Activated T-cell treated with anti-CD3 and anti-CD28 coated beads, Interleukin-2, amount 50 U/mL, for 1 hour (primary cell): ENCODE data around the gene PPOX.

Experiments used
- DNase-seq: peaks from one replicate; pipeline ENCODE4 v3.0.0-alpha.2; 2020

PPOX gene

GRCh38 chr1:161153682-161154337, 12.4 kb upstream of the PPOX start, which contains the start of gene UFC1:
Gene UFC1 (plus strand): TSS chr1:161153978. CDS start chr1:161153998, 20 bp downstream.
- DNase-seq = peak; percentile 80

DNA sequence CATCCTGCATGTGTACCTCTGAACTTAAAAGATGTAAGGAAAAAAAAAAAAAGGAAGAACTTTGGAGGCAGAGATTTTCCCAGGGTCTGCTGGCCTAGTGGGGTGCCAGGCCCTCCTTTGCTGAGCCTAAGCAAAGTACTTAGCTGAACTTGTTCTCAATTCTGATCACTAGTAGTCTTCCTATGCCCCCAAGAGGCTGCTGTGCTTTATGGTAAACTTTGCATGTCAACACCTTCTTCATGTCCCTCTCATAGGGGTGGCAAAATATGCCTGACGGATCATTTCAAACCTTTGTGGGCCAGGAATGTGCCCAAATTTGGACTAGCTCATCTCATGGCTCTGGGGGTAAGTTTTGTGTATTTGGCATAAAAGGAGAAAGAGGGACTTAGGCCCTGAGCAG, 8.4 kb upstream of the PPOX start:
- DNase-seq = no peak

- no peak for DNase-seq
Observed at GRCh38 chr1:161158316-161159010, 7.8 kb upstream of the PPOX start.

- DNase-seq = peak; percentile 93
Observed at GRCh38 chr1:161159087-161159912, 6.9 kb upstream of the PPOX start, which contains the start of gene USP21. Gene USP21 (plus strand): TSS chr1:161159500. CDS start chr1:161160641, 1,141 bp downstream.

DNA sequence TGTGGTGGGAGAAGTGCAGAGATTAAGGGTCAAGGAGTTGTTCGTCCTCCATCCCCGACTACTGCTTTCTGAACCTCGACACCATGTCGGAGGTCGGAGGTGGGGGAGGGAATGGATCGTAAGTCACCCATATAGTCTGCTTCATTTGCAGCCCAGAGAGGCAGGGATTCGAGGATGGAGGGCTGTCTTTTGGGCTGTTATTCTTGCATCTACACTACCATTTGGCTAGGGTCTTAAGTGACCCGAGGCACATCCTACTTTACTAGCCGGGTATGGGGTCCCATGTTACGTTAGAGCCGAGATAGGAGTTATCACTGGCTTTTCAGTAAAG, 6.3 kb upstream of the PPOX start:
- no peak for DNase-seq

DNA sequence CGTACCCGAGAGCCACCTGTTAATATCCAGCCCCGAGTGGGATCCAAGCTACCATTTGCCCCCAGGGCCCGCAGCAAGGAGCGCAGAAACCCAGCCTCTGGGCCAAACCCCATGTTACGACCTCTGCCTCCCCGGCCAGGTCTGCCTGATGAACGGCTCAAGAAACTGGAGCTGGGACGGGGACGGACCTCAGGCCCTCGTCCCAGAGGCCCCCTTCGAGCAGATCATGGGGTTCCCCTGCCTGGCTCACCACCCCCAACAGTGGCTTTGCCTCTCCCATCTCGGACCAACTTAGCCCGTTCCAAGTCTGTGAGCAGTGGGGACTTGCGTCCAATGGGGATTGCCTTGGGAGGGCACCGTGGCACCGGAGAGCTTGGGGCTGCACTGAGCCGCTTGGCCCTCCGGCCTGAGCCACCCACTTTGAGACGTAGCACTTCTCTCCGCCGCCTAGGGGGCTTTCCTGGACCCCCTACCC, 5.5 kb upstream of the PPOX start:
- DNase-seq = no peak

GRCh38 chr1:161161652-161162051, 4.6 kb upstream of the PPOX start:
- no peak for DNase-seq

DNA sequence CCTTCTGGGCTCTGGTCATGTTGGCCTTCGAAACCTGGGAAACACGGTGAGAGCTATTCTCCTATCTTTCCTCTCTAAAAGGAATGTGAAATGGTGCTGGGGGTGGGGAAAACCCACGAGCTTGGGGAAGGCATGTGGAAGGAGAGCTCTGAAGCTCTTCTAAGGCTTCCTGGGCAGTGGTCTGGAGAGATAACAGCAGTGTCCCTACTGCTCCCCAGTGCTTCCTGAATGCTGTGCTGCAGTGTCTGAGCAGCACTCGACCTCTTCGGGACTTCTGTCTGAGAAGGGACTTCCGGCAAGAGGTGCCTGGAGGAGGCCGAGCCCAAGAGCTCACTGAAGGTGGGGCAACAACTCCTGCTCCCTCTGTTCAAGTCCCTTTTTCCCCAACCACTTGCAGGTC, 4.2 kb upstream of the PPOX start:
- no peak for DNase-seq

- DNase-seq = no peak
Observed at GRCh38 chr1:161162806-161163205, 3.4 kb upstream of the PPOX start.

GRCh38 chr1:161163793-161164192, 2.4 kb upstream of the PPOX start:
- no peak for DNase-seq

- DNase-seq = no peak
Observed at GRCh38 chr1:161164901-161165610, 1.2 kb upstream of the PPOX start.

- no peak for DNase-seq
Observed at GRCh38 chr1:161166669-161167548, 683 bp downstream of the PPOX start.

- DNase-seq = no peak
Observed at GRCh38 chr1:161168906-161169305, 2.7 kb downstream of the PPOX start.

DNA sequence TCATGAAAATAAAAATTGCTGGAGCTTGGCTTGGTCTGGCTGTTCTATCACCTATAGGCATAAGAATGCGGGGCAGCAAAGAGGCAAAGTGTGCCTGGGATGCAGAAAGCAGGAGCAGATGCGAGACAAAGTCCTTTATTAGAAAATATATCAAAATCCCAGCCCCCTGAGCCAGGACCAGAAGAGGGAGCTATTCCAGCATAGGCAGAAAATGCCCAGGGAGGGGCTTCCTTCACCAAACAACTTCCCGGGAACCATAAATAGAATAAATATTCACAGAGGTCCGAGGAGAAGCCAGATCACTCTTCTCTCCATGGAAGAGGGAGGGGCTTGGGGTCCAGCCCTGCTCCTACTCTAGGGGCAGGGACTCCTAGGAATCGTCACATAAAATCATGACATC, 5.0 kb downstream of the PPOX start:
- no peak for DNase-seq

- DNase-seq = no peak
Observed at GRCh38 chr1:161171696-161172095, 5.5 kb downstream of the PPOX start.

- DNase-seq = no peak
Observed at GRCh38 chr1:161172349-161172748, 6.1 kb downstream of the PPOX start.

DNA sequence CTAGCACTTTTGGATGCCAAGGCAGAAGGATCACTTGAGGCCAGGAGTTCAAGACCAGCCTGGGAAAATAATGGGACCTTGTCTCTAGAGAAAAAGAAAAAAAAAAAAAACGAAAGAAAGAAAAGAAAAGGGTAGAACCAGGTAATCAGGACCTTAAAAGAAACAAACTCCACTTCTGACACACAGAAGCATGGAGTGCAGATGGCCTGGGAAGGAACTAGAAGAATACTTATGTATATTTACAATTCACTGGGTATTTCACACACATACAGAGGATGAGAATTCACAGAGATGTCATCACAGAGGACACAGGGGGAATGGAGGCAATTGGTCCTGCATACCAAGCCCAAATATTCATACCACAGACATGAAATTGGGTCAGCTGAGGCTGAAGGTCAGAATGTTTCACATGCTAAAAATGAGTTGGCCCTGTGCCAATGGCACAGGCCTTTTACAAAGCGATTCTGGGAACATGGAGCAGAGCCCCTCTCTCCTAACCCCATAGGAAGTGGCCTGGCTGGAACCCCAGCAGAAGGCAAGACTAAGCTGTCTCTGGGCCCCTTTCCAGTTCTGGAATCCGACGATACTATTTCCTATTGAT, 6.7 kb downstream of the PPOX start:
- DNase-seq = no peak

- DNase-seq = no peak
Observed at GRCh38 chr1:161173711-161174110, 7.5 kb downstream of the PPOX start.

- DNase-seq = no peak
Observed at GRCh38 chr1:161174911-161175310, 8.7 kb downstream of the PPOX start.

DNA sequence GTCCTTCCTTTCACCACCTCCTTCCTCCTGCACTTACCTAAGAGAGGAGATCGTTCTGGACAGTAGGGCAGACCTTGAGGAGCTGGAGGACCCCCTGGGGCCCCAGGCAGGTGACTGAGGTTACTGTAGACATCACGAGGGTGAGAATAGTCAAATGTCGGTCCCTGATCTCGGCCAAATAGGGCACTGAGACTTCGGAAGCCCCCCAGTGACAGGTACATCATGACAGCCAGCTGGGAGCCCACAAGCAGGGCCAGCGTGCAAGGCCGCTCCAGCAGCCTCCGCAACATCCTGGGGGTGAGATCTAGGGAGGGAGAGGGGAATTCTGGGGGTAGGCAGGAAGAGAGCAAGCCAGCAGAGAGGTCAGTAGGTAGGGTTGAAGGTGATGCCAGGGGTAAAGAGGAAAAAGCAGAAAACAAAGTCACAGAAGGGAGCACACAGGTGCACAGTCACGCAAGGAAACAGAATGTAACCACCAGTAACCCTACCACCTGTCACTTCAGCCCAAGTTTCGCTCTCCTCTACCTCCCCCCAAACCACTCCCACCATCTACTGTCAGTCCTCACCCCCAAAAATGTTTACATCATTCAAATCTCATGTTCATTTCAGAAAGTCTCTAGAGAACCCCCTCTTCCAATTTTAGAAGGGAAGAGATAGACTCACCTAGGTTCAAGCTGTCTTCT, 9.7 kb downstream of the PPOX start:
- no peak for DNase-seq
